HG03432 (cell line): ENCODE measurements around the gene SYTL3.

Experiments used
- ATAC-seq: cut with Tn5 transposase; IDR thresholded peaks from one replicate; pipeline ENCODE4 v1.9.1; 2021; ENCODE audit warnings: mild to moderate bottlenecking, moderate library complexity; ENCODE audit not compliant: unreplicated experiment

SYTL3 gene

GRCh38 chr6:158808941-158809678, 159.3 kb downstream of the SYTL3 start:
- ATAC-seq: peak; percentile 73

GRCh38 chr6:158810155-158811095, 160.6 kb downstream of the SYTL3 start:
- ATAC-seq: no peak

- ATAC-seq: no peak
Observed at GRCh38 chr6:158812611-158813010, 162.8 kb downstream of the SYTL3 start.

GRCh38 chr6:158813032-158813431, 163.2 kb downstream of the SYTL3 start:
- ATAC-seq: no peak
